ENCODE measurements around the gene NNT.
"Not testable (repeated sequence)": the region's sequence is repeated elsewhere in the genome, so short reads cannot be mapped to it uniquely, and the experiment has no call there.

Gene NNT

GRCh38 chr5:43667379-43667778, 64.4 kb downstream of the NNT start:
- DNase-seq (ENCODE audit: low spot score), result not testable (repeated sequence)

GRCh38 chr5:43674536-43674935, 71.6 kb downstream of the NNT start:
- no peak for DNase-seq (ENCODE audit: low spot score)

- DNase-seq (ENCODE audit: low spot score), result no peak
Observed at GRCh38 chr5:43675357-43675756, 72.4 kb downstream of the NNT start.

GRCh38 chr5:43676083-43676840, 73.3 kb downstream of the NNT start:
- no peak for DNase-seq (ENCODE audit: low spot score)

DNA sequence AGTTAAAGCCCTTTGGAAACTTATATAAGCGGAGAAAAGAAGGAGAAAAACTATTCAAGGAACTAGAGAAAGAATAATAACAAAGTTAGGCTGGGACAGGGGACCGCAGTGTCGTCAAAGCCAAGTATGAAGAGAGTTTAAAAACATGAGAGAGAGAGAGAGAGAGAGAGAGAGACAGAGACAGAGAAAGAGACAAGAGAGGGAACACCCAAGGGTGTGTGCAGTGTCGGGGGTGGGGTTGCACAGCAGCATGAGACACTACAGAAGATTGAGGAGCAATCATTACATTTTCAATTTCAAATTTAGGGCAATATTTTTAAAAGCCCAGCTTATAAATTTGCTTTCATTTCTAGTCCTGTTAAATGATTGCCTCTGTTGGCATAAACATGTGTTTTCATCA, 74.3 kb downstream of the NNT start:
- DNase-seq (ENCODE audit: low spot score), result no peak

DNA sequence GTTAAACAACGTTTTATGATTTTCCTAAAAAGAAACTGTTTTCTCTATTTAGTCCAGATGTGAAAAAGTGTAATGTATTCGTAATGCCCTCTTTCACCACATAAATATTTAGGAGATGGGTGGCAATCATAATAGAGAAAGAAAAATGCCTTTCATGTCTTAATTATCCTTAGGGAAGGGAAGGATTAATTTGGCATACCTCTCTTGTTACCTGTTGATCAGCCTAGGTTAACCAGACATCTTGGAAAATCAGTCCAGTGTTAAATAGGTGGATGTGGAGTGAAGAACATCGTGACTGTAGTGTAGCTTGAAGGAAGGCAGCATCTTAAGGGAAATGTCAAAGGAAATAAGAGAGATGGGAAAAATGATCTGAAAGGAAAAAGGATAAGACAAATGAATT, 76.2 kb downstream of the NNT start:
- DNase-seq (ENCODE audit: low spot score), result no peak

GRCh38 chr5:43680286-43680685, 77.3 kb downstream of the NNT start:
- DNase-seq (ENCODE audit: low spot score), result no peak

DNA sequence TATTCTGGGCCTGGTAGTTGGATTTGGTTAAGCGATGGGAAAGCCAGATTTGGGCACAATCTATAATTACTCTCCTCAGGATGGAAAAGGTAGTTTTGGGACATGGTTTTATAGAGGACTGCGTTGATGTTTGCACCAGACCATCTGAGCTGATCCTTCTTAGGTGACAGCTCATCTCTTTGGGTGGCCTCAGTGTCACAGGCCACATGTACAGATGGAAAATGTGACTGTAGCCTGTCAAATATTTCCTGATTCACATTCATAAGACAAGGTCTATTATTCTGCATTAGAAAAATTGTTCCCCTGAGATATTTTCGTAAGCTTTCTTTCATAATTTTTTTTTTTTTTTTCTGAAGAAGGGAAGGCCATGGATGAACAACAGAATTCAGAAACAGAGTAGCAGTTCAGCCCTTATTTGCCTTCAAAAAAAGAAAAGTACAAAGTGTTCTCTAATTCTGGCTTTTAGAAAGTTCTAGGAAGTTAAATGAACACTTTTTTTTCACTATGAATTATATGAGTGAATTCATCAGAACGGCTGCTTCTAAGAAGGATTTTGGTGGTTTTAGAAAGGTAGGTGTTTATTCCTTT, 81.0 kb downstream of the NNT start:
- no peak for DNase-seq (ENCODE audit: low spot score)

GRCh38 chr5:43685252-43685950, 82.4 kb downstream of the NNT start:
- DNase-seq (ENCODE audit: low spot score), result no peak

GRCh38 chr5:43687275-43687674, 84.3 kb downstream of the NNT start:
- DNase-seq (ENCODE audit: low spot score), result no peak

DNA sequence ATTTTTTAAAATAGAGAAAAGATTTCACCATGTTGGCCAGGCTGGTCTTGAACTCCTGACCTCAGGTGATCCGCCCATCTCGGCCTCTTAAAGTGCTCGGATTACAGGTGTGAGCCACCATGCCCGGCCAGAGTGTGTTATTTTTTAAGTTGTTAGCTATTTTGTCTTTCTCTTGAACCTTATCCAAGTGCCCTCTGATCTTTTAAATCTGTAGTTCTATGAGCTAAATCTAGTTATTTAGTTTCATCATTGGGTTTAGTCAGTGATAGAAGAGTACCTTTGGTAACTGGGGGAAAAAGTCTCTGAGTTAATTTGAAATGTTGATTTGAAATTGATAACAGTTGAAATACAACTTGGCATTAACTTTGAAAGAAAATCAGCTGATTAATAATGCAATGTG, 88.3 kb downstream of the NNT start:
- DNase-seq (ENCODE audit: low spot score), result no peak

GRCh38 chr5:43691893-43692292, 88.9 kb downstream of the NNT start:
- DNase-seq (ENCODE audit: low spot score), result no peak

GRCh38 chr5:43693411-43693810, 90.4 kb downstream of the NNT start:
- no peak for DNase-seq (ENCODE audit: low spot score)

DNA sequence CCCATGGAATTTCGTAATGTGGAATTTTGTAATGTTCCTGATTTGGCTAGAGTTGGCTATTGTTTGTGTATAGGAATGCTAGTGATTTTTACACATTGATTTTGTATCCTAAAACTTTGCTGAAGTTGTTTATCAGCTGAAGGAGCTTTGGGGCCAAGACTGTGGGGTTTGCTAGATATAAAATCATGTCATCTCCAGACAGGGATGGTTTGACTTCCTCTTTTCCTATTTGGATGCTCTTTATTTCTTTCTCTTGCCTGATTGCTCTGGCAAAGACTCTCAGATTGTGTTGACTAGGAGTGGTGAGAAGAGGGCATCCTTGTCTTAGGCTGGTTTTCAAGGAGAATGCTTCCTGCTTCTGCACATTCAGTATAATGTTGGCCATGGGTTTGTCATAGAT, 91.0 kb downstream of the NNT start:
- no peak for DNase-seq (ENCODE audit: low spot score)

DNA sequence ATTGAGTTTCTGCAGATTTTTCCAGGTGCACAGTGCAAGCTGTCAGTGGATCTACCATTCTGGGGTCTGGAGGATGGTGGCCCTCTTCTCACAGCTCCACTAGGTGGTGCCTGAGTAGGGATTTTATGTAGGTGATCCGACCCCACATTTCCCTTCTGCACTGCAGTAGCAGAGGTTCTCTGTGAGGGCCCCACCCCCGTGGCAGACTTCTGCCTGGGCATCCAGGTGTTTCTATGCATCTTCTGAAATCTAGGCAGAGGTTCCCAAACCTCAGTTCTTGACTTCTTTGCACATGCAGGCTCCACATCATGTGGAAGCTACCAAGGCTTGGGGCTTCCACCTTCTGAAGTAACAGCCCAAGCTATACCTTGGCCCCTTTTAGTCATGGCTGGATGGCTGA, 93.5 kb downstream of the NNT start:
- not testable (repeated sequence) for DNase-seq (ENCODE audit: low spot score)

DNA sequence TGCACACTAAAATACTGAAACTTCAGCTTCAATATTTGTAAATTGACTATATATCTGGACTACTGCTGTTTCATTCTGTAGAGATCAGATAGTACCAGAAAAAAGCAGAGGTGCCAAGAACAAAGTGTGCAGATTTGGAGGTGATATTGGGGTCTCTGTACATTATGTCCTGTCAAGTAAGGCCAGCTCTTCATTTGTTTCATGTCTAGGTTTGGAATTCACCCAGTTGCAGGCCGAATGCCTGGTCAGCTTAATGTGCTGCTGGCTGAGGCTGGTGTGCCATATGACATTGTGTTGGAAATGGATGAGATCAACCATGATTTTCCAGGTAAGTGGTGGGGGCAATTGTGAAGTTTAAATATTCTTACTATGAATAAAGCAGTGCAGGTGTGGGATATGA, 96.9 kb downstream of the NNT start:
- DNase-seq (ENCODE audit: low spot score), result no peak

- DNase-seq (ENCODE audit: low spot score), result no peak
Observed at GRCh38 chr5:43700601-43701000, 97.6 kb downstream of the NNT start.

DNA sequence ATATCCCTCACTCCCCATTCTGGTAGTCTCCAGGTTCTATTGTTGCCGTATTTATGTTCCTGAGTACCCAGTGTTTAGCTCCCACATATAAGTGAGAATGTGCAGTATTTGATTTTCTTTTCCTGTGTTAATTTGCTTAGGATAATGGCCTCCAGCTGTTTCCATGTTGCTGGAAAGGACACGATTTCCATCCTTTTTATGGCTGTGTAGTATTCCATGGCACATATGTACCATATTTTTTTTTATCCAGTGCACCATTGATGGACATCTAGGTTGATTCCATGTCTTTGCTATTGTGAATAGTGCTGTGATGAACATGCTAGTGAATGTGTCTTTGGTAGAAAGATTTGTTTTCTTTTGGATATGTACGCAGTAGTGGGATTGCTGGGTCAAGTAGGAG, 98.2 kb downstream of the NNT start:
- no peak for DNase-seq (ENCODE audit: low spot score)

- no peak for DNase-seq (ENCODE audit: low spot score)
Observed at GRCh38 chr5:43702293-43702692, 99.3 kb downstream of the NNT start.

- DNase-seq (ENCODE audit: low spot score), result no peak
Observed at GRCh38 chr5:43702815-43703214, 99.8 kb downstream of the NNT start.

DNA sequence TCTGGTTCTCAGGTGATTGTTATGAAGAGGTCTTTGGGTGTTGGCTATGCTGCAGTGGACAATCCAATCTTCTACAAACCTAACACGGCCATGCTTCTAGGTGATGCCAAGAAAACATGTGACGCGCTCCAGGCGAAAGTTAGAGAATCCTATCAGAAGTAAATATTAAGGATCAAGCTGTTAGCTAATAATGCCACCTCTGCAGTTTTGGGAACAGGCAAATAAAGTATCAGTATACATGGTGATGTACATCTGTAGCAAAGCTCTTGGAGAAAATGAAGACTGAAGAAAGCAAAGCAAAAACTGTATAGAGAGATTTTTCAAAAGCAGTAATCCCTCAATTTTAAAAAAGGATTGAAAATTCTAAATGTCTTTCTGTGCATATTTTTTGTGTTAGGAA, 101.3 kb downstream of the NNT start:
- DNase-seq (ENCODE audit: low spot score), result no peak

DNA sequence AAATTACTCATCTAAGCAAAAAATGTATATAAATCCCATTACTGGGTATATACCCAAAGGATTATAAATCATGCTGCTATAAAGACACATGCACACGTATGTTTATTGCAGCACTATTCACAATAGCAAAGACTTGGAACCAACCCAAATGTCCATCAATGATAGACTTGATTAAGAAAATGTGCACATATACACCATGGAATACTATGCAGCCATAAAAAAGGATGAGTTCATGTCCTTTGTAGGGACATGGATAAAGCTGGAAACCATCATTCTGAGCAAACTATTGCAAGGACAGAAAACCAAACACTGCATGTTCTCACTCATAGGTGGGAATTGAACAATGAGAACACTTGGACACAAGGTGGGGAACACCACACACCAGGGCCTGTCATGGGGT, 103.6 kb downstream of the NNT start:
- DNase-seq (ENCODE audit: low spot score), result not testable (repeated sequence)

- no peak for DNase-seq (ENCODE audit: low spot score)
Observed at GRCh38 chr5:43711496-43711895, 108.5 kb downstream of the NNT start.

All from iPS-NIHi11 (cell line).